K562 (cell line): ENCODE data around the gene ARHGAP10. TPM values are rescaled to one million over a fixed set of nuclear protein-coding genes. Genes with fewer than 3 reads are reported as not detected.

ENCODE experiments used
- ATAC-seq: fragments of 200-7000 bp; cut with Tn5 transposase; 3 replicates; pipeline ENCODE4 v1.9.1; 2020; ENCODE audit warnings: moderate library complexity
- BruUV-seq: library from RNA; stranded (reverse); fragments of 400-500 nt; replicated peaks from 2 replicates; lab custom pipeline; 2021; lab: Mats Ljungman, UMichigan
- CTCF ChIA-PET: fragments of 300-600 bp; formaldehyde crosslinking; extraction: SDS; loops from one replicate; lab custom pipeline; 2021; ENCODE audit warnings: low intra/inter-chr PET ratio; lab: Yijun Ruan, JAX
- POLR2A ChIA-PET: fragments of 300-600, 350-650 bp; sonication (Branson Sonifier 250); formaldehyde crosslinking; extraction: SDS; loops from one replicate; lab custom pipeline; 2021; ENCODE audit warnings: antibody characterized with exemption, inconsistent platforms; lab: Yijun Ruan, JAX
- DNase-seq, 4 experiments: peaks; one replicate each; pipeline versions ENCODE4 v3.0.0 to v3.0.0-alpha.2; 2011 to 2018; ENCODE audit warnings: low spot score in 3 of 4, mixed read lengths in 3 of 4; ENCODE audit errors: extremely low read depth in 1 of 4
- FAIRE-seq: peaks from 2 replicates; lab custom pipeline; 2011; peaks lifted over from hg19 to GRCh38; lab: Jason Lieb, UNC
- H2AFZ ChIP-seq: 2 replicates; pipeline ENCODE4 v1.6.0; 2011; ENCODE audit warnings: low read depth, low read length, control low read depth, inconsistent platforms
- H3K27ac ChIP-seq: fragments of 200-600 bp; 3 replicates; pipeline ENCODE4 v1.8.0; 2011; ENCODE audit warnings: low read depth, mild to moderate bottlenecking, control low read depth, inconsistent platforms, low read length, moderate library complexity, mixed read lengths; ENCODE audit errors: extremely low read depth
- H3K27me3 ChIP-seq, 2 experiments: fragments of 300-600 bp in 1 of 2; 2 replicates in 1 of 2; 3 replicates in 1 of 2; pipeline versions ENCODE4 v1.6.0 to v1.8.0; 2011; ENCODE audit warnings: inconsistent platforms in 2 of 2, low read length in 2 of 2, mild to moderate bottlenecking in 1 of 2, mixed read lengths in 1 of 2, moderate library complexity in 1 of 2; ENCODE audit not compliant: control insufficient read depth in 2 of 2, insufficient read depth in 2 of 2
- H3K36me3 ChIP-seq: fragments of 300-600 bp; 3 replicates; pipeline ENCODE4 v1.8.0; 2011; ENCODE audit warnings: mild to moderate bottlenecking, low read length, inconsistent platforms; ENCODE audit not compliant: control insufficient read depth, insufficient read depth
- H3K4me1 ChIP-seq, 2 experiments: fragments of 200-600 bp in 1 of 2; replicated peaks in 1 of 2; 2 replicates in 1 of 2; 3 replicates in 1 of 2; pipeline versions ENCODE4 v1.5.1 to v1.8.0; 2011; ENCODE audit warnings: inconsistent platforms in 2 of 2, low read length in 2 of 2, mild to moderate bottlenecking in 1 of 2, mixed read lengths in 1 of 2, moderate library complexity in 1 of 2; ENCODE audit not compliant: control insufficient read depth in 2 of 2, insufficient read depth in 2 of 2
- H3K4me2 ChIP-seq: 2 replicates; pipeline ENCODE4 v1.6.1; 2011; ENCODE audit warnings: low read length, control low read depth, inconsistent platforms, mixed read lengths; ENCODE audit not compliant: insufficient read depth
- H3K4me3 ChIP-seq: fragments of 200-600 bp; sonication (generic), shearing (Covaris generic); 2 replicates; pipeline ENCODE4 v1.5.1; 2016; ENCODE audit warnings: control low read depth, inconsistent platforms
- H3K79me2 ChIP-seq: fragments of 200-600 bp; 3 replicates; pipeline ENCODE4 v1.8.0; 2011; ENCODE audit warnings: low read length, inconsistent platforms; ENCODE audit not compliant: control insufficient read depth, insufficient read depth
- H3K9ac ChIP-seq, 2 experiments: 2 replicates each; pipeline versions ENCODE4 v1.6.0 to v1.6.1; 2011; ENCODE audit warnings: low read depth in 2 of 2, low read length in 2 of 2, control low read depth in 1 of 2, inconsistent platforms in 1 of 2, mild to moderate bottlenecking in 1 of 2, mixed read lengths in 1 of 2; ENCODE audit not compliant: insufficient read depth in 1 of 2
- H3K9me1 ChIP-seq: one replicate; pipeline ENCODE4 v1.6.0; 2011; ENCODE audit warnings: inconsistent platforms, mild to moderate bottlenecking, low read length, moderate library complexity; ENCODE audit not compliant: control insufficient read depth, insufficient read depth
- H3K9me3 ChIP-seq: replicated peaks from 2 replicates; pipeline ENCODE4 v1.5.1; 2011; ENCODE audit warnings: low read depth, low read length, inconsistent platforms; ENCODE audit not compliant: control insufficient read depth, insufficient read depth
- H4K20me1 ChIP-seq: replicated peaks from 2 replicates; pipeline ENCODE4 v1.6.1; 2011; ENCODE audit warnings: low read length, inconsistent platforms, mixed read lengths; ENCODE audit not compliant: control insufficient read depth, insufficient read depth
- GTF2E2 ChIP-seq: fragments of 200-800 bp; sonication (Bioruptor generic); IDR thresholded peaks from 2 replicates; pipeline ENCODE4 v1.6.1; 2016; ENCODE audit warnings: missing genetic modification characterization, missing compliant biosample characterization
- HOXB6 ChIP-seq: fragments of 250-450 bp; sonication (Bioruptor Pico); IDR thresholded peaks from 2 replicates; pipeline ENCODE4 v1.5.1; 2022; ENCODE audit warnings: mild to moderate bottlenecking, borderline replicate concordance
- ILF3 ChIP-seq: fragments of 450-650 bp; IDR thresholded peaks from 2 replicates; pipeline ENCODE4 v1.6.1; 2018; ENCODE audit warnings: antibody characterized with exemption, mild to moderate bottlenecking, moderate library complexity, borderline replicate concordance
- PHB ChIP-seq: fragments of 250-450 bp; sonication (Bioruptor Pico); IDR thresholded peaks from 2 replicates; pipeline ENCODE4 v1.5.0; 2021
- POLR3G ChIP-seq: IDR thresholded peaks from 2 replicates; pipeline ENCODE4 v1.6.1; 2011; ENCODE audit not compliant: insufficient read length, insufficient replicate concordance; ENCODE audit errors: extremely low read depth
- SRSF3 ChIP-seq: fragments of 200-400 bp; formaldehyde crosslinking; IDR thresholded peaks from 2 replicates; pipeline ENCODE4 v1.6.1; 2016; ENCODE audit warnings: mild to moderate bottlenecking, low read length, moderate library complexity; ENCODE audit not compliant: insufficient read depth
- TCFL5 ChIP-seq: fragments of 250-450 bp; sonication (Bioruptor Pico); conservative IDR thresholded peaks from 2 replicates; pipeline ENCODE4 v1.6.1; 2021; ENCODE audit warnings: mild to moderate bottlenecking, moderate library complexity, matching md5 sums
- YY1 ChIP-seq, 3 experiments: IDR thresholded peaks; 2 replicates each; pipeline ENCODE4 v1.6.1; 2011; ENCODE audit warnings: low read length in 2 of 3, mild to moderate bottlenecking in 2 of 3, moderate library complexity in 2 of 3, borderline replicate concordance in 1 of 3, control low read depth in 1 of 3, low read depth in 1 of 3; ENCODE audit not compliant: insufficient read depth in 3 of 3, insufficient replicate concordance in 2 of 3, control insufficient read depth in 1 of 3, insufficient read length in 1 of 3; ENCODE audit errors: extremely low read depth in 1 of 3
- ZNF384 ChIP-seq: IDR thresholded peaks from 2 replicates; pipeline ENCODE4 v1.6.1; 2012; ENCODE audit warnings: low read depth, low read length, improper control_type of control experiment
- ZNF707 ChIP-seq: fragments of 250-450 bp; sonication (Bioruptor Pico); conservative IDR thresholded peaks from 2 replicates; pipeline ENCODE4 v1.8.0; 2022; ENCODE audit warnings: inconsistent platforms, mild to moderate bottlenecking, moderate library complexity
- WGBS: fragments of 100-300 bp; shearing (Covaris generic); methylation state at CpG from one replicate; pipeline ENCODE4 v1.1.6; 2016; ENCODE audit warnings: low coverage, mixed read lengths; ENCODE audit not compliant: insufficient coverage; ENCODE audit errors: missing lambda C conversion rate; 5-methylcytosine and 5-hydroxymethylcytosine counted together
- in situ Hi-C: fragments of 300-500 bp; cut with MboI; formaldehyde crosslinking; loops from 4 replicates; pipeline ENCODE4 v1.15.0; 2018; ENCODE audit warnings: inconsistent platforms, mixed read lengths
- intact Hi-C: fragments of 100-400 bp; cut with micrococcal nuclease; formaldehyde crosslinking; loops from 2 replicates; pipeline ENCODE4 v1.14.2; 2022
- polyA plus RNA-seq, 8 experiments: library from polyadenylated mRNA; depleted of rRNA in 4 of 8; stranded (reverse) in 5 of 8; unstranded in 3 of 8; fragments of >200 nt; fragmentation: Nextera tagmentation in 2 of 8; fragmentation: Illumina TruSeq in 1 of 8; extraction: Ambion mirVana in 2 of 8; extraction: Trizol in 1 of 8; gene quantifications; 2 replicates each; pipeline versions ENCODE4 v1.2.1 to v1.2.3, GENCODE V29; 2011 to 2014; ENCODE audit warnings: inconsistent platforms in 1 of 8, missing spikeins in 1 of 8
- total RNA-seq, 7 experiments: library from RNA; depleted of rRNA in 6 of 7; stranded (reverse); fragments of >200 nt in 6 of 7; fragmentation: Illumina TruSeq in 2 of 7; extraction: Trizol in 2 of 7; gene quantifications; 2 replicates each; pipeline versions ENCODE4 v1.2.1 to v1.2.3, GENCODE V29; 2011 to 2021; ENCODE audit warnings: low replicate concordance in 1 of 7
- TF ChIP-seq, protein P1 (sequence below): fragments of 250-450 bp; sonication (Bioruptor Pico); IDR thresholded peaks from 2 replicates; pipeline ENCODE4 v1.5.1; 2021; ENCODE audit warnings: mild to moderate bottlenecking
- TF ChIP-seq, protein P2 (sequence below): fragments of 200-400 bp; formaldehyde crosslinking; IDR thresholded peaks from 2 replicates; pipeline ENCODE4 v1.6.1; 2017; ENCODE audit warnings: mild to moderate bottlenecking, low read depth, low read length, moderate library complexity
- TF ChIP-seq, protein P3 (sequence below): sonication (generic); formaldehyde crosslinking; IDR thresholded peaks from 2 replicates; pipeline ENCODE4 v1.5.0; 2020; ENCODE audit warnings: missing genetic modification reagents

The ARHGAP10 gene
- total and polyA plus RNA-seq, 9 of the 15 experiments (the other 6 are each of a cell fraction or from before 2014, with no cell fraction given), result 0.03 to 0.22 (median 0.06) TPM; not detected in 3

DNA sequence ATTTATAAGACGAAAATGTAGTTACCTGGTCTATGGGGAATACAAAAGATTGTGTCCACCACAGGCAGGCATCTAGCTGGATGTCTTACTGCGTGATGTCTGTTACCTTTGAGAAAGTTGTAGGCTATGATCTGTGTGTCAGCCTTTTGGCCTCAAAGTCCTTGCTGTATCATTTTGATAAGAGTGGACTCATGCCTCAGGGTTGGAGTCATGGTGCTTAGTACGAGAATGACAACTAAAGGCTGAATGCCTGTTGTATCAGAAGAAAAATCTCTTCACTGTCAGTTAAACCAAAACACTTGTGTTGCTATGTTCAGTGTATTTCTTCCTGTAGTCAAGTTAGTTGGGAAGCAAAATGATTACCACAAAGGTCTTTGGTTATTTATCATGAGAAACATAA lies 226.2 kb downstream of the ARHGAP10 start (continued):
- TF ChIP-seq, protein P1, sequence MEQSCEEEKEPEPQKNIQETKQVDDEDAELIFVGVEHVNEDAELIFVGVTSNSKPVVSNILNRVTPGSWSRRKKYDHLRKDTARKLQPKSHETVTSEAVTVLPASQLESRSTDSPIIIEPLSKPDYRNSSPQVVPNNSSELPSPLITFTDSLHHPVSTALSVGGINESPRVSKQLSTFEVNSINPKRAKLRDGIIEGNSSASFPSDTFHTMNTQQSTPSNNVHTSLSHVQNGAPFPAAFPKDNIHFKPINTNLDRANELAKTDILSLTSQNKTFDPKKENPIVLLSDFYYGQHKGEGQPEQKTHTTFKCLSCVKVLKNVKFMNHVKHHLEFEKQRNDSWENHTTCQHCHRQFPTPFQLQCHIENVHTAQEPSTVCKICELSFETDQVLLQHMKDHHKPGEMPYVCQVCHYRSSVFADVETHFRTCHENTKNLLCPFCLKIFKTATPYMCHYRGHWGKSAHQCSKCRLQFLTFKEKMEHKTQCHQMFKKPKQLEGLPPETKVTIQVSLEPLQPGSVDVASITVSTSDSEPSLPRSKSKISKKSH (CRISPR knock-in tag), result no peak
- TF ChIP-seq, protein P2, sequence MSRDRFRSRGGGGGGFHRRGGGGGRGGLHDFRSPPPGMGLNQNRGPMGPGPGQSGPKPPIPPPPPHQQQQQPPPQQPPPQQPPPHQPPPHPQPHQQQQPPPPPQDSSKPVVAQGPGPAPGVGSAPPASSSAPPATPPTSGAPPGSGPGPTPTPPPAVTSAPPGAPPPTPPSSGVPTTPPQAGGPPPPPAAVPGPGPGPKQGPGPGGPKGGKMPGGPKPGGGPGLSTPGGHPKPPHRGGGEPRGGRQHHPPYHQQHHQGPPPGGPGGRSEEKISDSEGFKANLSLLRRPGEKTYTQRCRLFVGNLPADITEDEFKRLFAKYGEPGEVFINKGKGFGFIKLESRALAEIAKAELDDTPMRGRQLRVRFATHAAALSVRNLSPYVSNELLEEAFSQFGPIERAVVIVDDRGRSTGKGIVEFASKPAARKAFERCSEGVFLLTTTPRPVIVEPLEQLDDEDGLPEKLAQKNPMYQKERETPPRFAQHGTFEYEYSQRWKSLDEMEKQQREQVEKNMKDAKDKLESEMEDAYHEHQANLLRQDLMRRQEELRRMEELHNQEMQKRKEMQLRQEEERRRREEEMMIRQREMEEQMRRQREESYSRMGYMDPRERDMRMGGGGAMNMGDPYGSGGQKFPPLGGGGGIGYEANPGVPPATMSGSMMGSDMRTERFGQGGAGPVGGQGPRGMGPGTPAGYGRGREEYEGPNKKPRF, result no peak

DNA sequence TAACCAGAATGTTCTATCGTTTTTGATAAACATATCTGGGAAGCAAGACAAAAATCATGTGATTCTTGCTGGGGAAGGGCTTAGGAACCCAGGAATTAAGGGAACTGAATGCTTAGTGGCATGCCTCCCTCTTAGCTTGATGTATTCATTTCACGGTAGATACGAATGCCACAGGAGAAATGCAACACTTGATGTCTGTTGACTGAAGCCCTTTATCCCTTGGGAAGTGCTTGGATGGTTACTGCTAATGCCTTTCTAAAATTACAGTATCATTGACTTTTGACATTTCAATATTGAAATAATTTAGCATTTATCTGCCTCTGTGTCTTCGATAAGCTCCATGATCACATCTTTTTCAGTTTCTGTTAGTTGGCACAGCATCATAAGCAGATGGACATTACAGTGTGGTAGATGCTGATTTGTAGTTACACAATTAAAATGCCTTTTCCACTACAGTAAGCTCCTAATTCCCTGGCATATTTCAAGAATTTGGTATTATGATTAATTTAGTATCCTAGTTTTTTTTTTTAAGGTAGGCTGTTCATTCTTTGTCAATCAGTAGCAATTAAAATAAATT lies 226.7 kb downstream of the ARHGAP10 start:
- no peaks in the 10 kb centered on the region for H3K9me1 ChIP-seq
- ChIA-PET CTCF (no interaction called here), POLR2A (interaction anchor here (0.6 kb wide), 1 partner anchor 19 kb away, joined by 3 read pairs; no protein-coding TSS in a partner anchor)
- DNase-seq (no peak), ATAC-seq (no peak), FAIRE-seq (no peak)
- H3K79me2 ChIP-seq, result no peaks in the 10 kb centered on the region
- BruUV-seq, result no TSS peak
- H2AFZ ChIP-seq, result no peak overlapping the region
- H3K4me1 ChIP-seq, result no peaks in the 10 kb centered on the region
- H4K20me1 ChIP-seq, result no peaks in the 10 kb centered on the region
- in situ Hi-C loops, result no loop called here
- 0% methylated on average over 4 of the region's 4 CpGs for WGBS
- intact Hi-C loops, result no loop called here
- H3K27ac ChIP-seq, result no peak overlapping the region
- no peak overlapping the region for H3K4me3 ChIP-seq
- no peaks in the 10 kb centered on the region for H3K36me3 ChIP-seq
- H3K27me3 ChIP-seq, result no peaks in the 10 kb centered on the region
- H3K9me3 ChIP-seq, result no peaks in the 10 kb centered on the region
- H3K4me2 ChIP-seq, result no peak overlapping the region
- no peak overlapping the region for H3K9ac ChIP-seq
- TF ChIP-seq ZNF384 (no peak), SRSF3 (no peak), PHB (CRISPR knock-in tag) (no peak), TCFL5 (CRISPR knock-in tag) (no peak), HOXB6 (CRISPR knock-in tag) (no peak), ILF3 (no peak), ZNF707 (CRISPR knock-in tag) (no peak), YY1 (IDR thresholded peaks at IDR 0.05; ENCODE audit: borderline replicate concordance in 1 of 3, control insufficient read depth in 1 of 3, extremely low read depth in 1 of 3, insufficient read depth in 3 of 3, insufficient read length in 1 of 3, insufficient replicate concordance in 2 of 3, low read depth in 1 of 3, low read length in 2 of 3) (no peak), GTF2E2 (tag) (no peak), POLR3G (no peak)
- TF ChIP-seq, protein P3, sequence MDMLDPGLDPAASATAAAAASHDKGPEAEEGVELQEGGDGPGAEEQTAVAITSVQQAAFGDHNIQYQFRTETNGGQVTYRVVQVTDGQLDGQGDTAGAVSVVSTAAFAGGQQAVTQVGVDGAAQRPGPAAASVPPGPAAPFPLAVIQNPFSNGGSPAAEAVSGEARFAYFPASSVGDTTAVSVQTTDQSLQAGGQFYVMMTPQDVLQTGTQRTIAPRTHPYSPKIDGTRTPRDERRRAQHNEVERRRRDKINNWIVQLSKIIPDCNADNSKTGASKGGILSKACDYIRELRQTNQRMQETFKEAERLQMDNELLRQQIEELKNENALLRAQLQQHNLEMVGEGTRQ (CRISPR knock-in tag), result no peak
